Pons (tissue), 1 donor: Measurements from ENCODE around the gene SSU72.
"Not testable (repeated sequence)": the region's sequence is repeated elsewhere in the genome, so short reads cannot be mapped to it uniquely, and the experiment has no call there.

Experiments
- DNase-seq: peaks from one replicate; pipeline ENCODE4 v3.0.0-alpha.2; 2016; ENCODE audit warnings: low spot score

The SSU72 gene

DNA sequence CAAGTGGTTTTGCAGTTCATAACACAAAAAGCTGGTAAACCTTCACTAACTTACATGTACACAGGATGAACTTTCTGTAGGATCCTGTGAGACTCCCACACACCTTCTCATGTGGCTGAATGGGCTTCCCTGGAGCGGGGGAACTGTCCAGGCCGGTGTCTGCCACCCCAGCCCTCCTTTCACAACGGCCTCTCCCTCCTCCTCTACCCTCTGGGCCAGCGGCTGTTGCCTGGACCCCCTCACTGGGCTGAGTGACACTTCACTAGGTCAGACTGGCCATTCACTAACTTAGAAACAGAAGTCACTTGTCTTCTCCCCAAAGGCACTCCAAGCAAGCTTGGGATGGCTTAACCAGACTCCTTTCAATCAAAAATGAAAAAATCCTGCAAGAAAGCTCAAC lies 16.1 kb downstream of the SSU72 start:
- DNase-seq = no peak

- not testable (repeated sequence) for DNase-seq
Observed at GRCh38 chr1:1557688-1558087, 17.0 kb downstream of the SSU72 start.

- not testable (repeated sequence) for DNase-seq
Observed at GRCh38 chr1:1556961-1557360, 17.7 kb downstream of the SSU72 start.

DNA sequence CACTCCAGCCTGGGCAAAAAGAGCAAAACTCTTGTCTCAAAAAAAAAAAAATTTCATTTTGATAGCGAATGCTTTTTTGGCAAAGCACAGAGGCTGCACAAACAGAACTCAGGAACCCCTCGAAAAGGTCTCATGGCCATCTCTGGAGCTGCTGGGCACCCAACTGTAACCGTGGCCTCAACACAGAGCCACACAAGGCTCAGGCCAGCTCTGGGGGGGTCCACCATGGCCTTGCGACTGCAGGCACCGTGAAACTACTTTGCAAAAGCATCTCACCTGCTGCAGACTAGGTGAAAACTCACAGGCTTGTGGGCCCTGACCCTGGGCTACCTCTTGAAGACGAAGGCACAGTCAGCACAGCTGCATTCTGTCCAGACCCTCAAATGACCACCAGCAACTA lies 18.2 kb downstream of the SSU72 start:
- DNase-seq = no peak

DNA sequence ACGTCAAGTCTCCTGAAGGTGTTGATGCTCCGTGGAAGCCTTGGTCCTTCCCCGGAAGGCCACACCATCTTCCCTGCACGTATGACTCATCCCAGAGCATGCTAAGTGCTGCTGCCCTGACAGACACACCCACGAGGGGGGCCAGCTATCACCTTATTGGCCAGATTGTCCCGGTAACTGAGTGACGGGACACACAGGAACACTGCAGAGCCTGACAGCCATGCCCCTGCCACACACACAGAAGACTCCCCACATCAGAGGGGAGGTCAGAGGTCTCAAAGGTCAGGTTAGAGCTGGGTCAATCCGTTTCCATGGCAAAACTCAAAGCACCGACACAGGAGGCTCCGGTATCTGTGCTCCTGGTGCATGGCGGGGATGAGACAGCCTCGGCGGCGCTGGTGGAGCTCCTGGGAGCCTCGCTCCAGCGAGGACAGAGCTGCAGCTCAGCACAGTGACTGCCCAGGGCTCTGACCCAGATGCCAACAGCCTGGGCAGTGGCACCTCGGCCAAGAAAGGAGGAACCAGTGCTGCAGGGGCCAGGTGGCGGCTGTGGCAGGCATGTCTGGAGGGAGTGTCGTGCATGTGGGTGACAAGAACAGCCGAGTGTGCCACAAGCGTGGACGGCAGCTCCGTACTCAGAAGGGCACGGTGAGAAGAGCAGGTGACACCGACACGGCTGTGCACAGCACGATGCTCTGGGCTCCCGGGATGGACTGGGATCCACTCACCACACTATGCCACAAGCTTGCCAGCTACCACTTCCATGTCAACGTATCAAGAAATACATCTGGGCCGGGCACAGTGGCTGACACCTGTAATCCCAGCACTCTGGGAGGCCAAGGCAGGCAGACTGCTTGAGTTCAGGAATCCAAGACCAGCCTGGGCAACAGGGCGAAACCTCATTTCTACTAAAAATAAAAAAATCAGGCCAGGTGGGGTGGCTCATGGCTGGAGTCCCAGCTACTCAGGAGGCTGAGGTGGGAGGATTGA lies 19.4 kb downstream of the SSU72 start:
- DNase-seq = no peak

- no peak for DNase-seq
Observed at GRCh38 chr1:1554550-1554925, 20.1 kb downstream of the SSU72 start.

DNA sequence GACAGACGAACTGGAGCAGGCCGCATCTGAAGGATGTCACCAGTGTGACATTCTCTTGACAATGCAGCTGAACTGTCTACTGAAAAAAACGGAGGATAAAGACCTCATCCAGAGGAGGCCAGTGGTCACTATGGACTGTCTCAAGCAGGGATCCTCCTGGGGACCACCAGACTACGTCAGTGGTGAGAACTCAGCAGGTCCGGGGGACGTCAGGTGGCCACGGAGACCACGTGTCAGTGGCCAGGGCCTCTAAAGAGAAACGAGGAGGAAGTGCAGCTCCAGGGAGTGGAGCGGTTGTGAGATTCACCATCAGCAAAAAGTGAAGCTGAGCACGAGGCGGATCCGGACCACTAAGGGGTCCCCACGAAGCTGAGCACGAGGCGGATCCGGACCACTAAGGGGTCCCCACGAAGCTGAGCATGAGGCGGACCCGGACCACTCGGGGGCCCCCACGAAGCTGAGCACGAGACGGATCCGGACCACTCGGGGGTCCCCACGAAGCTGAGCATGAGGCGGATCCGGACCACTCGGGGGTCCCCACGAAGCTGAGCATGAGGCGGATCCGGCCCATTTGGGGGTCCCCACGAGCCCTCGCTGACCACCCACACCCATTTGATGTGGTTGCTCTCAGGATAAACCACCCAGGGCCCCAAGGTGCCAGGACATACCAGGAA lies 20.7 kb downstream of the SSU72 start:
- no peak for DNase-seq

DNA sequence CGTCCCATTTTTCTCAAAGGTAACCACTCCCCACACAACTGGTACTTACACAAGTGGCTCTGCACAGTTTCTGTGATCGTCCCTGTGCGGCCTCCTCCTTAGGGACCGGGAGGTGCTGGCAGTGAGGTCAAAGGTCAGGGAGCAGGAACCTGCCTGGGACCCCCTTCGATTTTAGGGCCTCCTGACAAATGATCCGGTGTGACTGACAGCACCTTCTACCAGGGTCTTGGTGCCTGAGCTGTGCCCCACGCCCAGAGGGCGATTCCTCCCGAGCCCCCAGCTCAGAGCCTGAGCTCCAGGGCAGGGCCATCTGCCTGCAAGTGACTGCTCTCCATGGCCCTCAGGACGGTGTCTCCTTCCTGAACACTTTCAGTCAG lies 22.4 kb downstream of the SSU72 start:
- DNase-seq = no peak

- DNase-seq = no peak
Observed at GRCh38 chr1:1551524-1552262, 23.0 kb downstream of the SSU72 start.

DNA sequence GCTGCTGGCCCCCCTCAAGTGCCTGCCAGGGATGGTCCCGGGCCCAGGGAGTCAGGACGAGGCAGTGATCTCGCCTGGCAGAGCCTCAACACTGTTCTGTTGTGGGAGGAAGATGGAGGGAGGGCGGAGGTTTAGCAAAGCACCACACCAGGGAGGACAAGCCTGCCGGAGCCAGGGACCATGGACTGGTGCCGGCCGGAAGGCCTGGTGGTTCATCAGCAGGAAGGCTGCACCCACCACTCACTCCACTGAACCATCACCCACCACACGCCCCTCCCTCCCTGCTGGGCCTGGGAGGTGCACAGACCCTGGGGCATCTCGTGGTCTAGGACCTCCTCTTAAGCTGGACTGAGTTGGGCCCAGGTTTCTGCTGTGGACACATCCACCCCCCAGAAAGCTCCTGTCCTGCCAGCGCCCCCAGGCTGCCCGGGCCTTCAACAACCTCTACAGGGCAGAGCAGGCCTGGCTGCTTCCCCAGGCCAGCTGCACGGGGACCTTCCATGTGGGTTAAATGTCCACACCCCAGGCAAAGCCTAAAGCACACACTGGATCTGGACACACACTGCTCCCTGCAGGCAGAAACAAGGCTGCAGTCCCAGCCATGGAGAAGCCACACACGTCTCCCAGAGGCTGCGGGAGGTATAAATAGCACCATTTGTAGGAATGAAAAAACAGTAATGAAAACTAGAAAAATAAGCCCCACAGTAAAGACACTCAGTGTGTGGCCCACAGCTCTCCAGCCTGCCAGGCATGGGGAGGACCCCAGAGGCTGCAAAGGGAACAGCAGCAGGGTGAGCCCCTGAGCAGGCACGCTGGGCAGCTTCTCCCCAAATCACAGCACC lies 23.9 kb downstream of the SSU72 start:
- DNase-seq = no peak

- DNase-seq = no peak
Observed at GRCh38 chr1:1550087-1550486, 24.6 kb downstream of the SSU72 start.

DNA sequence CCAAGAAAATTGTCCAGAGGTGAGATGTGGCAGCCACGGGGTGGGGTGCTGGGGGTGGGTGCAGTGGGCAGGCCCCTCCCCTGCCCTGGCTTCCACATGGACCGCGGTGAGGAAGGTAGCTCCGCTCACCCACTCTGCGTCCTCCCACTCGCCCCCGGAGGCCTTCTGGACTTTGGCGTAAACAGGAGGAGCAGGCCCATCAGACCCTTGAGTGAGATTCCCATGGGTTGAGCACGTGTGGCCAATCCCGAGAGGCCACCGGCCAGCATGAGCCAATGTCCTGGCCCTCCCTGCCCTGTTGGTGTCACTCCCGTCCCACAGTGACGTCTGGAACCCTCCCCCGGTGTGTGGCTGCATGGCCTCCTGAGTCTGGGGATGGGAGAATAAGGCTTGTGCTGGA lies 26.1 kb downstream of the SSU72 start:
- DNase-seq = no peak

DNA sequence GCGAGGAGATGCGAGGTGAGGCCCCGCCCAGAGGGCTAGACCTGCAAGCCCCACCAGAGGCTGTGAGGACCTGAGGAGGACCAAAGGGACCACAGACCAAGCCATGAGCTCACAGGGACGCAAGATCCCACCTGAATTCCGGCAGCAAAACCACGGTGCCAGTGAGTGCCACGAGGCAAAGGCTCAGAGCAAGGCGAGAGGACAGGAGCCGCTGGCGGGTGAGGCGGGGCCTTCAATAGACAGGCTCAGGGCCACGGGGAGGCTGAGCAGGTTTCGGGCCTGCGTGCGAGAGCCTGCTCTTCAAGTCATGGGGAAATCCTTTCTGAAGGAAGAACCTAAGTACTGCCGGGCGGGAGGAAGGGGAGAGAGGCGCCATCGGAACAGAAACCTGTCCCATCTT lies 27.2 kb downstream of the SSU72 start:
- DNase-seq = no peak

DNA sequence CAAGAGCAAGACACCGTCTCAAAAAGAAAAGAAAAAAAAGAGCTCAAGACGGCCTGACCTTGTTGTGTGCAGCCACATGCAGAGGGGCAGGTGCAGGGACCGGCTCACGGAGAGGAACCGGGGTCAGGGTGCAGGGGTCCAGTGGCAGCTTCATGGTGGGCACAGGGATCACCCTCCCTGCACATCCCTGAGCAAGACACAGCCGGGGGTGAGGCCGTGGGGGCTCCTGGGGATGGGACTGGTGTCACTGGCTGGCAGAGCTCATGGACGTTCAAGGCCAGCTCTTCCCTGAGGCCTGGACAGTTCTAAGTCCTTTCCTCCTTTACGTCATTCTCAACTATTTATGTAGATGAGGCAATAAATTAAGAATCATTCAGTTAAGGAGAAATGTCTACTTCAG lies 27.7 kb downstream of the SSU72 start:
- no peak for DNase-seq

GRCh38 chr1:1545946-1546737 lies 28.5 kb downstream of the SSU72 start:
- DNase-seq = no peak

- DNase-seq = no peak
Observed at GRCh38 chr1:1544544-1544943, 30.1 kb downstream of the SSU72 start.

- no peak for DNase-seq
Observed at GRCh38 chr1:1543706-1544099, 31.0 kb downstream of the SSU72 start.

- no peak for DNase-seq
Observed at GRCh38 chr1:1542766-1543705, 31.6 kb downstream of the SSU72 start.

- no peak for DNase-seq
Observed at GRCh38 chr1:1541956-1542765, 32.5 kb downstream of the SSU72 start.
